Upper lobe of left lung (tissue), 4 donors: ENCODE measurements around the gene MCUR1.

ENCODE experiments used
- EP300 ChIP-seq, 4 donors: sonication (generic); formaldehyde crosslinking; IDR thresholded peaks; one replicate each; pipeline ENCODE4 v1.5.1; 2017; ENCODE audit warnings: antibody characterized with exemption in 4 of 4, control low read depth in 2 of 4
- POLR2A ChIP-seq, 4 donors: fragments of 450-650 bp; IDR thresholded peaks; one replicate each; pipeline ENCODE4 v1.5.1; 2016 to 2017; ENCODE audit warnings: antibody characterized with exemption in 4 of 4, mild to moderate bottlenecking in 2 of 4
- POLR2AphosphoS5 ChIP-seq, 2 donors: sonication (generic); formaldehyde crosslinking; IDR thresholded peaks; one replicate each; pipeline ENCODE4 v1.5.1; 2017; ENCODE audit warnings: antibody characterized with exemption in 2 of 2
- TF ChIP-seq, protein P1 (sequence below), 6 experiments: fragments of 450-650 bp in 4 of 6; fragments of 200-600 bp in 2 of 6; sonication (generic) in 2 of 6; IDR thresholded peaks; one replicate each; pipeline ENCODE4 v1.5.1; 2016 to 2019; ENCODE audit warnings: antibody characterized with exemption in 6 of 6

DNA sequence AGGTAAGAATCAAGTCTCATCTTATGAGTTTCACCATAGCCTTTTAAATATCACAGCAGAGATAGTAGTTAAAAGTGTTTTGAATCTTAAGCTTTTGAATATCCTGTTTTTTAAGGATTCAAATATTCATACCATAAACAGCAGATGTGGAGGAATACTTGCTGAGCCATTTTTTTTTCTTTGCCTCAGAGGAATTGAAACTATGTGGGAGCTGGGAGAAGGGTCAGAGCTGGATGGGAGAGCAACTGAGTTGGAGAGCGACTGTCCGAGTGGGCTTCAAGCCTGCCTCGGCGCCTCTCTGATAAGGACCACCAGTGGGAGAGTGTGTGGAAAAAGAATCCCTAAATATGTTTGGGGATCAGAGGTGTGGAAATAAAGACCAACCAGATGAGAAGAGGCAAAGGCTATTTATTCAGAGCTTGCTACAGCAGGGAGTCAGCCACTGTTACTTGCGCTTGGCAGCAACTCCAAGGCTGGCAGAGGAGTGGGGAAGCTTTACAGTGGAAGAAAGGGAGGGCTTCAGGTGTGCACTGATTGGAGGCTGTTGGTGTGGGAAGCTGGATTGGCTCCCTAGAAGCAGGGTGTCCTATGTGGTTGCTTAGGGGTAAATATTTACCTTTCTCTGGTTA, 34.3 kb upstream of the MCUR1 start:
- TF ChIP-seq POLR2A (IDR thresholded peaks at IDR 0.05) (no peak), EP300 (IDR thresholded peaks at IDR 0.05) (no peak), POLR2AphosphoS5 (IDR thresholded peaks at IDR 0.05) (no peak)
- TF ChIP-seq, protein P1, sequence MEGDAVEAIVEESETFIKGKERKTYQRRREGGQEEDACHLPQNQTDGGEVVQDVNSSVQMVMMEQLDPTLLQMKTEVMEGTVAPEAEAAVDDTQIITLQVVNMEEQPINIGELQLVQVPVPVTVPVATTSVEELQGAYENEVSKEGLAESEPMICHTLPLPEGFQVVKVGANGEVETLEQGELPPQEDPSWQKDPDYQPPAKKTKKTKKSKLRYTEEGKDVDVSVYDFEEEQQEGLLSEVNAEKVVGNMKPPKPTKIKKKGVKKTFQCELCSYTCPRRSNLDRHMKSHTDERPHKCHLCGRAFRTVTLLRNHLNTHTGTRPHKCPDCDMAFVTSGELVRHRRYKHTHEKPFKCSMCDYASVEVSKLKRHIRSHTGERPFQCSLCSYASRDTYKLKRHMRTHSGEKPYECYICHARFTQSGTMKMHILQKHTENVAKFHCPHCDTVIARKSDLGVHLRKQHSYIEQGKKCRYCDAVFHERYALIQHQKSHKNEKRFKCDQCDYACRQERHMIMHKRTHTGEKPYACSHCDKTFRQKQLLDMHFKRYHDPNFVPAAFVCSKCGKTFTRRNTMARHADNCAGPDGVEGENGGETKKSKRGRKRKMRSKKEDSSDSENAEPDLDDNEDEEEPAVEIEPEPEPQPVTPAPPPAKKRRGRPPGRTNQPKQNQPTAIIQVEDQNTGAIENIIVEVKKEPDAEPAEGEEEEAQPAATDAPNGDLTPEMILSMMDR (IDR thresholded peaks at IDR 0.05), result no peak
